NOMO-1 treated with dmso at 0.1 percent for 144 hours (cell line): ENCODE measurements around the gene TBC1D23.
"Not testable (repeated sequence)": the region's sequence is repeated elsewhere in the genome, so short reads cannot be mapped to it uniquely, and the experiment has no call there.

ENCODE experiments used
- DNase-seq: peaks from one replicate; lab custom pipeline; 2025; ENCODE audit not compliant: unreplicated experiment; lab: John Stamatoyannopoulos, UW

The TBC1D23 gene

DNA sequence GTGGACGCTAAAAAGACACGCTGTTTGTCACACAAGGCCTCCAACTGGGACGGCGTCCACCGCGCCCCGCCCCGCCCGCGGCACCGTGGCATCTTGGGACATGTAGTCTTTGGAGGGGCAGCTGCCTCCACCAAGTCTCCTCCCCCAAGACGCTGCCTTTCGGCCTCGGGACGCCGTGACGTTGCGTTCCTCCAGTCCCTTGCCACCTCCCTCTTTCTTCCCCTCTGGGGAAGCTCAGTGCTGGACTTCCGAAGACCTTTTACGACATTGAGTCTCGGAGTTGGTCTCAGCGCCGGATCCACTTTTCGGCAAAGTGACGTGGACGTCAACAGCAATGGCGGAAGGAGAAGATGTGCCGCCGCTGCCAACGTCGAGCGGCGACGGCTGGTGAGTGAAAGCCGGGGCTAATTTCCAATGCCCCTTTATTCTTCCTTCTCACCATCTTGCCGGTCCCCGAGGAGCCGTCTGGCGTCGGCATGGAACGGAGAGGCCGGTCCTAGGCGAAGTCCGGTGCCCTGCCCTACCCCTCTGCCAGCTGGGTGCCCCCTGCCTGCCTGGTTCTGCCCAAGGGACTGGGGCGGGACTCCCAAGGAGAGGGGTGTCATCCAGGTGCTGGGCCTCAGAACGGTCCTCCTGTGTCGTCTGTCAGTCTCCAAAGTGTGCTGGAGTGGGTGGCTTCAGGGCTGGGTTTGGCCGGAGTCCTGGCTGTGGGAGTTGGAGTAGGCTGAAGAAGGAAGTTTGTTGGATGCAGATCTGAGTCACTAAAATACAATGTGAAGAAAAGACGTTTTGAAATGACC lies at the start of gene TBC1D23:
Gene TBC1D23, plus strand, starts transcription at position 308 of the 800 bp plus-strand sequence. Its CDS starts 27 bp downstream, at position 335.
- DNase-seq: peak; percentile 99

DNA sequence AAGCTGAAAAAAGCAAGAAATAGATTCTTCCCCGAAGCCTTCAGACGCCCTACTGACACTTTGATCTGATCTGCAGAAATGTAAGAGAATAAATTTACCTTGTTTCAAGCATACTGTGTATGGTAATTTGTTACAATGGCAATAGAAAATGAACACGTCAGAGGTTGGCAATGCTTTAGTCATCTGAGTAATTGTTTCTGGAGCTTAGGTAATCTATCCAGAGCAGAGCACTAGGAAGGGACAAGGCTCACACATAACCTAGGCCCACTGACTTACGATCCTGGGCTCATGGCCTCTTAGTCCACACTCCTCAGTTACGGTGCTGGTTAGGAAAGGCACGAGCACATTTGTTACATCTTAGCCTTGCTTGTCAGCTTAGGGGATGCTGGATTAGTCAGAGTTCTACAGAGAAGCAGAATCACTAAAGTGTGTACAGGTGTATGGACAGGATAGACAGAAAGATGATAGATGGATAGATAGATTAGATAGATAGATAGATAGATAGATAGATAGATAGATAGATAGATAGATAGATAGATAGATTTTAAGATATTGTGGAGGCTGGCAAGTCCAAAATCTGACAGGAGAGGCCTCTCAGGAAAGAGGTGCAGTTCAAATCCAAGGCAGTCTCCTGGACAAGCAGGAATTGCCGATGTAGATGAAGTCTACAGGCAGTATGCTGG lies 46.8 kb upstream of the TBC1D23 start:
- DNase-seq: no peak

DNA sequence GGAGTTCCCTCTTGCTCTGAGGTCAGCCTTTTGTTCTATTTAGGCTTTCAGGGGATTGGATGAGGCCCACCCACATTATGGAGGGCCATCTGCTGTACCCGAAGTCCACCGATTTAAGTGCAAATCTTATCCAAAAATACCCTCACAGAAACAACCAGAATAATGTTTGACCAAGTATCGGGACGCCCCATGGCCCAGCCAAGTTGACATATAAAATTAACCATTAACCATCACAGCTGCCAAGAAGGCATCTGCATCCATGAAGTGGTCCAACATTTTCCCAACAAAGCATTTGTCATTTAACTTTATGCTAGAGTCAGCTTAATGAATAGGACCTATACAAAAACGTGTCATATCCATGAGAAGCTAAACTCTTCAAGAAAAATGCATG lies 46.2 kb upstream of the TBC1D23 start:
- no peak for DNase-seq

DNA sequence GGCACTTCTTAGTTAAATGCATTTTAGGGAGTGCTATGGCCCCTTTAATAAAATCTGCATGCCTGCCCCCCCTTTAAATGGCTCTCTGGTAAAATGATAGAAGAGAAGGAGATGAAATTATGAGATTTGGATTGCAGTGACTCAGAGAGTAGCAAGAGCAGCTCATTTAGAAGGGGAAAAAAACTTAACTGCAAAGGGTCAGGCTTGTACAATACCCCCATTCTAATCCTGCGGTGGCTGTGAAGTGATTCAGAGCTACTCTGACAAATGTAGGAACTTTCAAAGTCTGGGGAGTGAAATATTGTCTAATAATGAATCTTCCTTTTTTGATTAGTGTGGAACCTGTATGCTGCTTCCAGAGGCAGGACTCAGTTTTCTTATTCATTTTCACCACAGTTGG lies 44.1 kb upstream of the TBC1D23 start:
- no peak for DNase-seq

DNA sequence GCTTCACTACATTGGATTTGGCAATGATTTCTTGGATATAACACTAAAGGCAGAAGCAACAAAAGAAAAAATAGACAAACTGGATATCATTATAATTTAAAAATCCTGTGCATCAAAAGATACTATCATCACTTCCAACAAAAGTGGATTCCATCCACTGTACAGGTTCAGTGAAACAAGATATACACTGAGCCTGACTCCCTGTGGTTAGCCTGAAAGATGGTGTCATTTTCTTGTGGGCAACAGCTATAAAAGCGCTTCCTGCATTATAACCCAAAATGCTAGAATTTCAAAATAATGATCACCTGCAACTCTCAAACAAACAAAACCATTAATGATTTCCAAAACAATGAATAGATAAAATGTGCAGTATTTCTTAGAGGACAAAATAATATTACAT lies 39.6 kb upstream of the TBC1D23 start:
- DNase-seq: no peak

DNA sequence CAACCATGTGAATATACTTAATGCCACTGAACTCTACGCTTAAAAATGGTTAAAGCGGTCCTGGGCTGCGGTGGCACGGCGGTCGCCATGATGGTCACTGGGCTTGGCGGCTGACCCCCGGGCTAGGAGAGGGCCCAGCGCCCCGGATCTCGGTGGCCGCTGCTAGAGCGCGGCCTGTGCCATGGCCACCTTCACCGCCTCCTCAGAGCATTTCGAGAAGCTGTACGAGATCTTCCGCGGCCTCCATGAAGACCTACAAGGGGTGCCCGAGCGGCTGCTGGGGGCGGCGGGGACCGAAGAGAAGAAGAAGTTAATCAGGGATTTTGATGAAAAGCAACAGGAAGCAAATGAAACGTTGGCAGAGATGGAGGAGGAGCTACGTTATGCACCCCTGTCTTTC lies 35.6 kb upstream of the TBC1D23 start:
- no peak for DNase-seq

DNA sequence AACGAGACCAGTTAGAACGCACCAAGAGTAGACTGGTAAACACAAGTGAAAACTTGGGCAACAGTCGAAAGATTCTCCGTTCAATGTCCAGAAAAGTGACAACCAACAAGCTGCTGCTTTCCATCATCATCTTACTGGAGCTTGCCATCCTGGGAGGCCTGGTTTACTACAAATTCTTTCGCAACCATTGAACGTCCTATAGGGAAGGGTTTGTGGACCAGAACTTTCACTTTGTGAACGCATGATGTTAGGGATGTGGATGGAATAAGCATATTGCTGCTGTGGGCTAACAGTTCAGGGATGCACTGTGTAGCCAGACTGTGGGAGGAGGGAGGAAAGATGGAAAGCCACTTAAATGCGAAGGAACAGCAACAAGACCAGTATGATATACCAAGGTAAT lies 34.9 kb upstream of the TBC1D23 start:
- no peak for DNase-seq

DNA sequence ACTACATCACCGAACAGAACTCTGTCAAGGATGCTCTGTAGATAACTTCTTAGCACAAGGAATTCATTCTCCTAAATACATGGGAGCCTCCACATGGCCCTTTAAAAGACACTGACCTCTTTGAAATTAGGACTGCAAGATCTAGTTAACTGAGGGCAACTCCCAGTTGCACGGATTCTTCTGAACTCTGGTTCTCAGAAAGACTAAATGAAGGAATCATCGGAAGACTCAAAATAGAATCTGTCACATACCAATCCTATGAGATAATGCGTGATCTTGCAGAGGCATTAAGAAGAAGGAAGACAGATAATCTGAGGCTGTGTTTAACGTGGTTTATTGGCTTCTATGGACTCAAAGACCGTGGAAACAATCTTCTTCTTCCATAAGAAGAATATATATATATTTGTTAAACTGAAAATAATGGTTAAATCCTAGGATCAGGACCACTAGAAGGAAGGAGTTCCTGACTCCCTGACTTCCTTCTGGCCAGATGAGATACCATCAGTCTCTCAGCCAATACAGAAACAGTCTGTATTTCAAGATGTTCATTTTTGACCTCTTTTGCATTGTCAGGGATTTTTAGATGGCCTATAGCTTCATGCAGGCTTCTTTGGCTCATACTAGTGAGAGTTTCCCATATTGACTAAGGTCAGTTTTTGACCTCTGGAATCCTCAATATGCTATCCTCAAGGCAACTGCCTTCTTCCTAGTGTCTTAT lies 33.9 kb upstream of the TBC1D23 start:
- no peak for DNase-seq

DNA sequence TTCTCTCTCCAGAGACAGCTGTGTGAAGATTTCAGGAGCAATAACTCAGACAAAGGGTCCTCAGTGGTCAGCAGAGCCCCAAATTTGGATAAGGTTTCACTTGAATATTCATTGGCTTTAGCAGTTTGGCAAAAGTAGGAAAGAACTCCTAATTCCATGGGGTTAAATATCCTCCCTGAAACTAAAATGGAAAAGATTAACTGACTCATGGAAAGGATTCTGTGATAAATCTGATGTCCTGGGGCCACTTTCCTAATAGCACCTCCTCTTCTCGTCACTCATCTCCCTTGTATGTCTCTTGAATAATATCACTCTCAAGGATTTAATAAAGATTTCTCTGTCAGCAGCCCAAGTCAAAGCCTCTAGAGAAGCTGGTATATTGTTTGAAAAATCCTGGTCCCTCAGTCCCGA lies 33.3 kb upstream of the TBC1D23 start:
- DNase-seq: no peak

DNA sequence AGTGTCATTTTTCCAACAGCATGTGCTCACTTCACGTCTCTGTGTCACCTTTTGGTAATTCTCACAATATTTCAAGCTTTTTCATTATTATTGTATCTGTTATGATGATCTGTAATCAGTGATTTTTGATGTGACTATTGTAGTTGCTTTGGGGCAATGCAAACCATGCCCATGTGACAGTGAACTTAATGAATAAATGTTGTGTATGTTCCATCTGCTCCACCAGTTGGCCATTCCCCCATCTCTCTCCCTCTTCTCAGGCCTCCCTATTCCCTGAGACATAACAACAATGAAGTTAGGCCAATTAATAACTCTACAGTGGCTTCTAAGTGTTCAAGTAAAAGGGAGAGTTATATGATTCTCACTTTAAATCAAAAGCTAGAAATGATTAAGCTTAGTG lies 32.5 kb upstream of the TBC1D23 start:
- DNase-seq: no peak

DNA sequence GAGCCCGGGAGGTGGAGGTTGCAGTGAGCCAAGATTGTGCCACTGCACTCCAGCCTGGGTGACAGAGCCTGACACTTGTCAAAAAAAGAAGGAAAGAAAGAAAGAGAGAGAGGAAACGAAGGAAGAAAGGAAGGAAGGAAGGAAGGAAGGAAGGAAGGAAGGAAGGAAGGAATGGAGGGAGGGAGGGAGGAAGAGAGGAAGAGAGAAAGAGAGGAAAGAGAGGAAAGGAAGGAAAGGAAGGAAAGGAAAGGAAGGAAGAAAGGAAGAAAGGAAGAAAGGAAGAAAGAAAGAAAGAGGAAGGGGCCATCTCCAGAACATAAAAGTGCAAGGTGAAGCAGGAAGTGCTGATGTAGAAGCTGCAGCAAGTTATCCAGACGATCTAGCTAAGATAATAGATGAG lies 31.6 kb upstream of the TBC1D23 start:
- not testable (repeated sequence) for DNase-seq

DNA sequence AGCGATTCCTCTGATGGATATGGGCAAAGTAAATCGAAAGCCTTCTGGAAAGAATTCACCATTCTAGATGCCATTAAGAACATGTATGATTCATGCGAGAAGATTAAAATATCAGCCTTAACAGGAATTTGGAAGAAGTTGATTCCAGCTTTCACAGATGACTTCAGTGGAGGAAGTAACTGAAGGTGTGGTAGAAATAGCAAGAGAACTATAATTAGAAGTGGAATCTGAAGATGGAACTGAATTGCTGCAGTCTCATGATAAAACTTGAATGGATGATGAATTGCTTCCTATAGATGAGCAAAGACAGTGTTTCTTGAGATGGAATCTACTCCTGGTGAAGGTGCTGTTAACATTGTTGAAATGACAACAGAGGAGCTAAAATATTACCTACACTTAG lies 30.1 kb upstream of the TBC1D23 start:
- no peak for DNase-seq

DNA sequence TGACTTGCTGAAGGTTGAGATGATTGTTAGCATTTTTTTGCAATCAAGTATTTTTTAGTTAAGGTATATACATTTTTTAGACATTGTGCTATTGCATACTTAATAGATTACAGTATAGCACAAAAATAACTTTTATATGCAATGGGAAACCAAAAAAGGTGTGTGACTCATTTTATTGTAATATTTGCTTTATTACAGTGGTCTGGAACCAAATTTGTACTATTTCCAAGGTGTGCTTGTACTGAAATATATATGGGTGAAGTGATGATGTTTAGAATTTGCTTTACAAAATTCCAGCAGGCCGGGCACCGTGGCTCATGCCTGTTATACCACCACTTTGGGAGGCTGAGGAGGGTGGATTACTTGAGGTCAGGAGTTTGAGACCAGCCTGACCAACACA lies 29.1 kb upstream of the TBC1D23 start:
- DNase-seq: no peak

DNA sequence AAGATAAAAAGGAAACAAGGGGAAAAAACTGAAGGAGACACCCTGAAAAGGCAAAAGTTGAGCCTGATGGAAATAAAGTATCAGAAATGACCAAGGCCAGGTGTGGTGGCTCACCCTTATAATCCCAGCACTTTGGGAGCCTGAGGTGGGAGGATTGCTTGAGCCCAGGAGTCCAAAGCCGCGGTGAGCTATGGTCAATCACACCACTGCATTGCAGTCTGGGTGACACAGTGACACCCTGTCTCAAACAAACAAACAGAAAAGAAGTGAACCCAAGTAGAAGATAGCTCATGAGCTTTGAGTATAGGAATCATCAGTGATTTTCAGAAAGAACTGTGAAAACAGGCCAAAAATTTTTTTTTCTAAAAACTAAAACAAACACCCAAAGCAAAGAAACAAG lies 26.4 kb upstream of the TBC1D23 start:
- DNase-seq: no peak

DNA sequence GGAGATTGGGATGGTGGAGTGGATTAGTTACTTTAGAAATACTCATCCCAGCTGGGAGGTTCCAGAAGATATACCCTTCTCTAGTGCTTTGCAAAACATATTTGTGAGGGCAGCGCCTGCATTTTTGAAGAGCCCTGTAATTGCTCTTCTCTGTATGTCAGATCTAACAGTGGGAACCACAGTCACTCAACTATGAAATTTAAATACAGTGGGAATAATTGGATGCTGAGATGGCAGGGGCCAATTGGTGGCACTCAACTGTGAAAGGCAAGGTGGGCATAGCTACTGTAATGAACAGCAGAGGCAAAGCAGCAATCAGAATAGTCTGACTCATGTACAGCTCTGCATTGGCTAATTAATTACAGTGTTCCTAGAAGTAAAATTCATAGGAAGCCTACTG lies 22.2 kb upstream of the TBC1D23 start:
- no peak for DNase-seq

DNA sequence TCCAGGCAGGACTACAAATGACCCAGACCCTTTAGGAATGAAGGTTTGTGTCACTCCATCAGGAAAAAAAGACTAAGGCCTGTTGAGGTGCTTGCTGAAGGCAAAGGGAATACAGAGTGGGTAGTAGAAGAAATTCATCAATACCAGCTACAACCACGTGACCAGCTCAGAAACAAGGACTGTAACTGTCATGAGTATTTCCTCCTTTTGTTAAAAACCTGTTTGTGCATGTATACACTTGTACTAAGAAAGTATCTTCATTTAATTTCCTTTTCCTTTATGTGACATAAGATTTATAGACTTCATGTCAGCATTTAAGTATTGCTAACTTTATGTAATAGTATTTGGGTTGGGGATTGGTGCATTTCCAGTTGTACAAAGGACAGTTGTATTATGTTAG lies 18.3 kb upstream of the TBC1D23 start:
- not testable (repeated sequence) for DNase-seq

DNA sequence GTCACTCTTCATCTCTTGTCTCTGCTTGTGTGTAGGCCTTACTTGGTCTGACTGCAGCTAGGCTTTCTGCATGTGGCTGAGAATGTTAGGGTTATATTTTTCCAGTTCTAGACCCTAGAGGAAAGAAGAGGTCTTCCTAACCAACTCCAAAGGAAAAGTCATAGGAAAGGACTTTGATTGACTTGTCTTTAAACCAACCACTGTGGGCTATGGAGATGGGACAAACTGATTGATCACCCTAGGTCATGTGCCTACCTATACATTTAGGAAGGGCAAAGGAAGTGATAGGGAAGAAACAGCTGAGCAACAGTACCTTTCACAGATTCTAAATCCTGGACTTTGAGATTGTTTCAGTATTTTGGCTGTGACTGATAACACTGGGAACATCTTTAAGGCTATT lies 16.5 kb upstream of the TBC1D23 start:
- DNase-seq: no peak

DNA sequence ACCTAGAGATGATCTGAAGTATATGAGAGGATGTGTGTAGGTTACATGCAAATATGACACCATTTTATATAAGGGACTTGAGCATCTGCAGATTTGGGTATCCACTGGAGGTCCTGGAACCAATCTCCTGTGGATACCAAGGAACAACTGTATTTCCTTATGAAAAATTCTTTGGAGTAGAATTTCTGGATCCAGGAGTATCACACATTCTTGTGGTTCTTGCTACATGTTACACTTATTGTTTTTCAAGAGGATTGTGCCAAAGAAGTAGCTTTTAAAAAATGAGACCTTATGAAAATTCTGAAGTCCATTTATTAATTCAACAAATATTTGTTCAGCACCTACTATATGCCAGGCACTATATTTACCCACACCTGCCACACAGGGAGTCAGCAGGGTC lies 15.7 kb upstream of the TBC1D23 start:
- no peak for DNase-seq

DNA sequence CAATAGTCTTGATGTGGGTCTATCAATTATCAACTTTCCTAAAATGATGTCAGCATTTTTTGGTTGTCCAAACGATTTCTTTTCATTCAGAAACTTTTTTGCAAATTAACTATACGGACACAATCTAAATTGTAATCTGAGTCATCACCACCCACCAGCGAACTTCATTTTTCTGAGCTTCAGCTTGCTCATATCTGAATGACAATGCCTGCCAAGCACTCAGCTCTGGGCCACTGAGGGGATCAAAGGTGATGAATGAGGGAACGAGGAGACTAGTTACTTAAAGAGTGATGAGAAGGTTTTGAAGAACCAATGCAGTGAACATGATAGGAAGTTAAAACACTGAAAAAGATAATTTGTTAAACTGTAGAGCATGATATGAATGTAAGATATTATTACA lies 14.9 kb upstream of the TBC1D23 start:
- DNase-seq: no peak

DNA sequence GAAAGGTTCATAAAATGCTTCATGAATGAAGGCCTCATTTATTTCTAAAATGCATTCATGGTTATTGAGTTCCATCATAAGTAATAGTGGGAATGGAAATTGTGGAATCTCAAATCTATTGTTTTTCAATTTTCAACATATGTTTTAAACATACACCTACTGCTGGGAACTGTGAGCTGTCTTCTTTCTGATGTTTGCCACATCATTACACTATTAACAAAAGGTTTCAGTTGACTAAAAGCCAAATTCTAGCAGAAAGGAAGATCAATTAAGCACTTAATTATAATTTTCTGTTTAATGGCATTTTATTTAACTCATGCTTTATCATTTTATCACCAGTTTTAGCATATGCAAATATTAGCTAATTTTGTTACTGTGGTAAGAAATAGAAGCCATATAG lies 13.8 kb upstream of the TBC1D23 start:
- DNase-seq: no peak

DNA sequence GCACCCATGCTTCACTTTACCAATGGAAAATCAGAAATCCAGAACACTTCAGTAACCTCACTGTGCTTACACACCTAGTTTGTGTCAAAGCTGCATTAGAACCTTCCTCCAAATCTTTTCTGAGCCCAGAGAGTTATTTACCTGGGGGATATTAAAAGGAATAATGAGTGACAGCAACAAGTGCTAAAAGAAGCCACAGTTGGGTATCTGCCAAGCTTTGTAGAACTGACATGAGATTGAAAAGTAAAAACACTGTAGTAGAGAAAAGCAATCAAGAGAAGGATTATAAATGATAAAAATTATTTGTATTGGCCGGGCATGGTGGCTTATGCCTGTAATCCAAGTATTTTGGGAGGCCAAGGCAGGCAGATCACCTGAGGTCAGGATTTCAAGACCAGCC lies 8.8 kb upstream of the TBC1D23 start:
- no peak for DNase-seq

DNA sequence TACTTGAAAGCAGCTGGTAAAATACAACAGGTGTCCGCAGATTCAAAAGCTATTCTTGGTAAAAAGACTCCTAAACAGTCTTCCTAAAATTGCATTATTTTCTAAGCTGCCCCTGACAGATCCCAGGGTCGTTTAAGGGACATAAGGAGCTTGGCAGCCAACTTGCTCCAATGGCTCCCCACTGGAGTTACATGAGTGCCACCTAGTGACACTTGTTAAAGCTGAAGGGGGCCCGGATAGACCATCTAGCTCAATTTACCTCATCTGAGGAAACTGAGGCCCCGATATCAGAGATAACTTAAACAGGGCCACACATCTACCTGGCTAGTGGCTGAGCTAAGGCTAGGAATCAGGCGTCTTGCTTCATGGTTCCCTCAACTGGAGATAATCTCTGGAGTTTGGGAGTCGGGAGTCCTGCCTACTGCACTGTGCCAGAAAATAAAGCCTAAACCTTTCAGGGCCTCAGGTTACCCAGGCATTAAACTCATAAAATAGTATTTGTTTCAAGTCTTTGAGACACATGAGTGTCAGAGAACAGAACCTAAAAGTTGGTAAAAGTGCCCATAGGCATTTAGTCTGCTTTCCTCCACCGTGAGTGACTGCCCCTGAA lies 6.5 kb upstream of the TBC1D23 start:
- DNase-seq: peak; percentile 16
